Stimulated activated CD8-positive, alpha-beta memory T cell treated with anti-CD3 and anti-CD28 coated beads, Interleukin-7, amount 100 ng/mL, for 48 hours (primary cell): ENCODE data around the gene TSPYL2.

Experiments used
- DNase-seq, 2 donors: peaks; one replicate each; pipeline ENCODE4 v3.0.0-alpha.2; 2020; ENCODE audit warnings: low read depth in 1 of 2; ENCODE audit errors: extremely low read depth in 1 of 2

TSPYL2 gene

GRCh38 chrX:53080628-53081580 is 1.3 kb upstream of the TSPYL2 start:
- DNase-seq: no peak

GRCh38 chrX:53082773-53083616 is 828 bp downstream of the TSPYL2 start:
- DNase-seq: no peak

GRCh38 chrX:53084043-53084570 is 1.9 kb downstream of the TSPYL2 start:
- DNase-seq: no peak

- DNase-seq: no peak
These were observed 2.7 kb downstream of the TSPYL2 start for GRCh38 chrX:53084863-53085262.

GRCh38 chrX:53085661-53086229 is 3.6 kb downstream of the TSPYL2 start:
- DNase-seq: no peak

GRCh38 chrX:53086464-53086863 is 4.3 kb downstream of the TSPYL2 start:
- DNase-seq: no peak

GRCh38 chrX:53087388-53087831 is 5.2 kb downstream of the TSPYL2 start:
- DNase-seq: no peak

- DNase-seq: peak; percentile 54 to 78
These were observed 6.2 kb downstream of the TSPYL2 start for GRCh38 chrX:53088136-53088974.

GRCh38 chrX:53089224-53089842 is 7.2 kb downstream of the TSPYL2 start:
- no peak for DNase-seq

GRCh38 chrX:53089925-53090324 is 7.8 kb downstream of the TSPYL2 start:
- no peak for DNase-seq

- DNase-seq: no peak
These were observed 9.2 kb downstream of the TSPYL2 start for GRCh38 chrX:53091354-53091753.

GRCh38 chrX:53093177-53093655 is 11.0 kb downstream of the TSPYL2 start:
- peak; percentile 56 to 57 for DNase-seq

- peak; percentile 49 to 80 for DNase-seq
These were observed 11.8 kb downstream of the TSPYL2 start, which contains the start of gene KANTR for GRCh38 chrX:53093748-53094581. TSS of gene KANTR (plus strand) at chrX:53094142. CDS start at chrX:53124273, 30,131 bp downstream.

- no peak for DNase-seq
These were observed 12.4 kb downstream of the TSPYL2 start for GRCh38 chrX:53094582-53094905.

GRCh38 chrX:53095796-53096195 is 13.6 kb downstream of the TSPYL2 start:
- DNase-seq: no peak

- no peak for DNase-seq
These were observed 32.8 kb downstream of the TSPYL2 start for GRCh38 chrX:53114864-53115549.

GRCh38 chrX:53115550-53115874 is 33.3 kb downstream of the TSPYL2 start:
- no peak for DNase-seq

- no peak for DNase-seq
These were observed 33.9 kb downstream of the TSPYL2 start for GRCh38 chrX:53116101-53116500.
